Anterior cingulate cortex (tissue), 58 donors: ENCODE measurements around the gene NEK2.
"Not testable (repeated sequence)": the region's sequence is repeated elsewhere in the genome, so short reads cannot be mapped to it uniquely, and the experiment has no call there.

Experiments used
- DNase-seq, 58 donors: peaks; one replicate each; lab custom pipeline; 2025; lab: John Stamatoyannopoulos, UW

NEK2 gene

GRCh38 chr1:211653959-211654496, 21.4 kb downstream of the NEK2 start:
- DNase-seq = no peak

- no peak for DNase-seq
These were observed 22.1 kb downstream of the NEK2 start for GRCh38 chr1:211653293-211653692.

- no peak for DNase-seq
These were observed 23.1 kb downstream of the NEK2 start for GRCh38 chr1:211652371-211652770.

DNA sequence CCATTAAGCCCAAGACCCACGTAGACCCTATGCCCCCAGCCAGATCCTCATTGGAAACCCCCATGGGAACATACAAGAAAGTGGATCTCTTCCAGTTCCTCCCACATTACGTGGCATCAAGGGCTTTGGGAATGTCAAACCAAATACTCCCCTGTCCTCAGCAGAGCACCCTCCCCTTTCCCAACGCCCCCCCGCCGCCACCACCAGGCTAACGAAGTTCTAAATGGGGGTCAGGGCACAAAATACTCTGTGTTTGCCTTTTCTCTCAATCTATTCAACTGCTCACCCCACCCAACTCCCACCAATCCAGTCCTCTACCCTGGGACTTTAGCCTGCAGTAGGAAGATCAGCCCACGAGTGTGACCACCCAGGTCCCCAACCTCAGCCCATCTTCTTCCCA, 24.5 kb downstream of the NEK2 start:
- no peak for DNase-seq

- DNase-seq = peak in 6 of 58 donors; percentile 2 to 25 (median 15)
These were observed 26.2 kb downstream of the NEK2 start for GRCh38 chr1:211648980-211649934.

DNA sequence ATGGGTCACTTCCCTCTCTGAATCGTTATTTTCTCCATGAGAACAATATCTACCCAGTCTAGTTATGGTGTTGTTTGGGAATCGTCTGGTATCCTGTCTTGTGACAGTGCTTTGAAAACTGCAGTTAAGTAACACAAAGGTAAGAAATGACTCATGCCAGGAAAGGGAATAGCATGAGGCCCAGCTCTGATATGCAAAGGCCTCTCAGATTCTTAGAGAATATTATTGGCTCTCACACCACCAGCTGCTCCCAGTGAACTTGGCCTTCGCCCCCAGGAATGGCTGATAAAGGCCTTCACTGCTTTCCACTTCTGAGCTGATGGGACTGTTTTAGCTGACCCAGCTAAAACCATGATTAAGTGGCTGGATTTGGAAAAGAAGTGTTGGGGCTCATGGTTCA, 27.1 kb downstream of the NEK2 start:
- no peak for DNase-seq

DNA sequence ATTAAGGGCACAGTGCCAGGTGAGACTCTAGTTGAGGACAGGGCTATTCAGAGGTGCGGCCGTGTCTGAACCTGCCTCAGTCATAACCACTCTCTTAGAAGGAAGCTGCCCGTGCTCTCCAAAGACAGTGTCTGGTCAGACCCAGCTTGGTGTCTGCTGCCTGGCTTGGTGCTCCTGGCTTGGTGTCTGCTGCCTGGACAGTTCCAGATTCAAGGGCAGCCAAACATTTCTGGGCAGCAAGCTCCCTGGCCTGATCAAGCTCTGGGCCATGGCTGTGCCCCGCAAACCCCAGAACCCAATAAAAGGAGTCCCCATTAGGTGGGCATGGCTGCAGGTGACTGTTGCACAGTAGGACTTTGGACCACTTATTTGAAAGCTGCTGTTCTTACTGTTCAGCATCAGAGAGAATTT, 27.7 kb downstream of the NEK2 start:
- DNase-seq = no peak

- no peak for DNase-seq
These were observed 28.9 kb downstream of the NEK2 start for GRCh38 chr1:211646566-211646965.

GRCh38 chr1:211645601-211646000, 29.8 kb downstream of the NEK2 start:
- DNase-seq = not testable (repeated sequence)

DNA sequence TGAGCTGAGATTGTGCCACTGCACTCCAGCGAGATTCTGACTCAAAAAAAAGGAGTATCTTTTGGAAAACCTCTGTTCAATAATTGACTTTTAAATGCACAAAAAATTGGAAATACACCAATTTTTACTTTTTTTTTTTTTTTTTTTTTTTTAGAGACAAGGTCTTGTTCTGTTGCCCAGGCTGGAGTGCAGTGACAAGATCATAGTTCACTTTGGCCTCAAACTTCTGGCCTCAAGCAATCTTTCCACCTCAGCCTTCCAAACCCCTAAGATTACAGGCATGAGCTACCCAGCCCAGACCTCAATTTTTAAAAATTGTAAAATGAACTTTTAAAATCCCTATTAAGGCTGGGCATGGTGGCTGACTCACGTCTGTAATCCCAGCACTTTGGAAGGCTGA, 30.8 kb downstream of the NEK2 start:
- no peak for DNase-seq

DNA sequence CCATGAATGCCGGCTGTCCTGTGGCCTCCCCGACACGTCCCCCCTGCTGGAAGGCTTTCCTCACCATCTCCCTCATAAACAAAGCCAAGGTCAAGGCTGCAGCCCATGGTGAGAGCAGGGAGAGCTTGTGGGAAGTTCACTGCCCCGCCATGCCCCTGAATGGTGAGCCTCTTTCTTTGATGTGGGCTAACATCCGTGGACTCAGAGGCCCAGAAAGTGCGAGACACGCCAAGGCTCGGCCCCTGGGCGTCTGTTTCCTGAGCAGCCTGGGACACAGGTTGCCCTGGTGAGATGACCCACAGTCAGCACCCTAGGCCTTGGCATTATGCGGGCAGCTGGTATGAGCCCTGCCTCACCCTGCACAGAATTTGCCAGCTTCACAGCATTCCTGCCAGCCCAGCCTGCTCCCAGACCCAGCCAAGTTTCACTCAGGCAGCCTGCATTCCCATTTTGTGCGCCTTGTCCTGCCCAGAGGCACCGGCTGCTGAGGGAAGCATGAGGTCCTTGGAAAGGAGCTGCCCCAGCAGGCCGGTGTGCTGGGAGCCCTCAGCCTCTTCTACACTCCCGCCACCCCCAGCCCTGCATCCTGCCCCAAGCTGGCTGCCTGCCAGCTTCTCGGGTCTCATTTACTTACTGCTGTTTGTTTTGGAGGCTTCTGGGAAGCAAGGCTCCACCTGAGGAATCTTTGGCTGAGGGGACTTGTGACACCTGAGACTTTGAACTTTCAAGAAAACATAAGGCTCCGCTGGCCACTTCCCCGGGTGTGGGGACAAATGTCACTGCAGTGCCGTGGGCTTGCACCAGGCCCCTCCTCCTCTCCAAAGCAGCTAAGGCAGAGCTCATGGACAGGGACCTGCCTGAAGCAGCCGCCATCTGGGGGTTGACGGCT, 31.9 kb downstream of the NEK2 start:
- DNase-seq = peak in 17 of 58 donors; percentile 4 to 43 (median 16)

- no peak for DNase-seq
These were observed 32.6 kb downstream of the NEK2 start for GRCh38 chr1:211642870-211643269.

DNA sequence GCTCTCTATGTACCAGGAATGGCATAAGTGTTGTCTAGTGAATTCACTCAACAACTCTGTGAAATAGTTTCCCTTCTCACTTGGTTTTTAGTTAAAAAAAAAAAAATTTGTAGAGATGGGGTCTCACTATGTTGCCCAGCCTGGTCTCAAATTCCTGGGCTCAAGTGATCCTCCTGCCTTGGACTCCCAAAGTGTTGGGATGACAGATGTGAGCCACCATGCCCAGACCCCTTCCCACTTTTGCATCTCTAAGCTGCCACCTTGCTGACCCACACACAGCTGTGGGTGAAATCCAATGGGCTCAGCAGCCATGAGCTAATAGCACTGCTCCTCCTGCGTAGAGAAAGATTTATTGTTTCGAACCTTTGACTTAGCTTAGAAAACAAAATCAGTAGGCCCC, 33.5 kb downstream of the NEK2 start:
- DNase-seq = no peak

DNA sequence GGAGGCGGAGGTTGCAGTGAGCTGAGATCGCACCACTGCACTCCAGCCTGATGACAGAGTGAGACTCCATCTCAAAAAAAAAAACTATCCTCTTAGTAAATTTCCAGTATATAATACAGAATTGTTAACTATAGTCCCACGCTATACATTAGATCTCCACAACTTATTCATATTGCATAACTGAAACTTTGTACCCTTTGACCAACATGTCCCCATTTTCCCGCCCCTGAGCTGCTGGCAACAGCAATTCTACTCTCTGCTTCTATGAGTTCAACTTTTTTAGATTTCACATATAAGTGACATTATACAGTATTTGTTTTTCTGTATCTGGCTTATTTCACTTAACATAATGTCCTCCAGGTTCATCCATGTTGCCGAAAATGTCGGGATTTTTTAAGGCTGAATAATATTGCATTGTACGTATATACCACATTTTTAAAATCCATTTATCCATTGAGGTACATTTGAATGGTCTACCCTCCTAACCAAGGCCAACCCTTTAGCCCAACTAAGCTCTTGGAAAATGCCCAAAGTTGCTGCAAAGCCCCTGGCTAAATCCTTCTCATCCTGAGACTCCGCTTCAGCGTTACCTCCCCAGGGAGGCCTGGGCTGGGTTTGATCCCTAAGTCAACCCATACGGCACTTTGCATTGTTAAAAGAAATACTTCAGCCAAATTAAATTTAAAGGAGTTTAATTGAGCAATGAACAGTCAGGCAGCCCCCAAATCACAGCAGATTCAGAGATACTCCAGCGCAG, 34.2 kb downstream of the NEK2 start:
- no peak for DNase-seq

GRCh38 chr1:211640301-211640630, 35.2 kb downstream of the NEK2 start:
- DNase-seq = no peak

- DNase-seq = no peak
These were observed 35.7 kb downstream of the NEK2 start for GRCh38 chr1:211639475-211640300.

- no peak for DNase-seq
These were observed 36.7 kb downstream of the NEK2 start for GRCh38 chr1:211638689-211639101.

DNA sequence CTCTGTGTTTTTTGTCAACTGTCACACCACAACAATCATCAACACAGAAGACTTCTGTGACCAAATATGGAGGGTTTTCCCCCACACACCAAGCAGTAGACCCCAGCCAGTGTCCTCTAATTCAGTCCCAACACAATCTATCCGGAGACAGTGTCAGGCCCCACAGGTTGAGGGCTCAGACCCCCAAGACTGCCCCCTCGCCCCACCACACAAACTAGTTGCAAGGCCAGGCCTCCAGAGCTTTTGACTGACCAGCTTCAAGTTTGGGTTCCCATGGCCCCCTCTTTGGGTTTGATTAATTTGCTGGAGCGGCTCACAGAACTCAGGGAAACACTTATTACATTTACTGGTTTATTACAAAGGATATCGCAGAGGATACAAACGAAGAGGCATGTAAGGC, 37.2 kb downstream of the NEK2 start:
- no peak for DNase-seq

- no peak for DNase-seq
These were observed 38.4 kb downstream of the NEK2 start for GRCh38 chr1:211637066-211637465.
